Body of pancreas (tissue), 4 donors: ENCODE data around the gene XRRA1.

ENCODE experiments used
- POLR2A ChIP-seq, 3 donors: fragments of 450-650 bp; IDR thresholded peaks; one replicate each; pipeline ENCODE4 v1.6.1; 2016; ENCODE audit warnings: antibody characterized with exemption in 3 of 3, mild to moderate bottlenecking in 2 of 3
- TF ChIP-seq, protein P1 (sequence below), 7 experiments: fragments of 450-650 bp in 4 of 7; fragments of 200-600 bp in 3 of 7; sonication (generic) in 3 of 7; IDR thresholded peaks; one replicate each; pipeline ENCODE4 v1.5.1; 2016 to 2019; ENCODE audit warnings: antibody characterized with exemption in 7 of 7

DNA sequence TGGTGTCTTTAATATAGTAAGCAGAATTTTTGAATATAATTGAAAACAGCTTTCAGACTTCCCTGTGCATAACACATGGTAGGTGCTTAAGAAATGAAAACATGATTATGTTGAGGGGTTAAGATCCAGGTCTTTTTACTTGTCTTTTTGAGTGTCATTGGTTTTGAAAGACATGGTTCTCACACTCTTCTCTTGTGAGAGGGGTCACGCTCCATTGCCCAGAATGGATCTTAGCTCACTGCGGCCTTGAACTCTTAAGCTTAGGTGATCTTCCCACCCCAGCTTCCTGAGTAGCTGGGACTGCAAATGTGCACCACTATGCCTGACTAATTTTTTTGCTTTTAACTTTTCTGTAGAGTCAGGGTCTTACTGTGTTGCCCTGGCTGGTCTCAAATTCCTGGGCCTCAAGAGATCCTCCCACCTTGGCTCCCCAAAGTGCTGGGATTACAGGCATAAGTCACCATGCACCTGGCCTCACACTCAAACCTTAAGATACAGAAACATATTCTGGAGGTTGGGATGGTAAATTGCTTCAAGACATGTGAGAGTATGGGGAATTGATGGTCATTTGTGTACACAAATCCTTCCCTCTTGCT, 1.6 kb upstream of the XRRA1 start:
- TF ChIP-seq, protein P1, sequence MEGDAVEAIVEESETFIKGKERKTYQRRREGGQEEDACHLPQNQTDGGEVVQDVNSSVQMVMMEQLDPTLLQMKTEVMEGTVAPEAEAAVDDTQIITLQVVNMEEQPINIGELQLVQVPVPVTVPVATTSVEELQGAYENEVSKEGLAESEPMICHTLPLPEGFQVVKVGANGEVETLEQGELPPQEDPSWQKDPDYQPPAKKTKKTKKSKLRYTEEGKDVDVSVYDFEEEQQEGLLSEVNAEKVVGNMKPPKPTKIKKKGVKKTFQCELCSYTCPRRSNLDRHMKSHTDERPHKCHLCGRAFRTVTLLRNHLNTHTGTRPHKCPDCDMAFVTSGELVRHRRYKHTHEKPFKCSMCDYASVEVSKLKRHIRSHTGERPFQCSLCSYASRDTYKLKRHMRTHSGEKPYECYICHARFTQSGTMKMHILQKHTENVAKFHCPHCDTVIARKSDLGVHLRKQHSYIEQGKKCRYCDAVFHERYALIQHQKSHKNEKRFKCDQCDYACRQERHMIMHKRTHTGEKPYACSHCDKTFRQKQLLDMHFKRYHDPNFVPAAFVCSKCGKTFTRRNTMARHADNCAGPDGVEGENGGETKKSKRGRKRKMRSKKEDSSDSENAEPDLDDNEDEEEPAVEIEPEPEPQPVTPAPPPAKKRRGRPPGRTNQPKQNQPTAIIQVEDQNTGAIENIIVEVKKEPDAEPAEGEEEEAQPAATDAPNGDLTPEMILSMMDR (IDR thresholded peaks at IDR 0.05), result no peak
- no peak for TF ChIP-seq POLR2A (IDR thresholded peaks at IDR 0.05)
